AG09319 (cell line): ENCODE measurements around the gene CARMIL1.

Source experiments
- DNase-seq: peaks from one replicate; pipeline ENCODE4 v3.0.0-alpha.2; 2010; ENCODE audit warnings: low read depth; ENCODE audit errors: extremely low read depth
- TF ChIP-seq, protein P1 (sequence below): IDR thresholded peaks from 2 replicates; pipeline ENCODE4 v1.5.1; 2011; ENCODE audit warnings: low read depth, mild to moderate bottlenecking, inconsistent platforms, low read length, moderate library complexity

Gene CARMIL1

GRCh38 chr6:25555188-25555587 lies 276.0 kb downstream of the CARMIL1 start:
- DNase-seq, result no peak
- TF ChIP-seq, protein P1, sequence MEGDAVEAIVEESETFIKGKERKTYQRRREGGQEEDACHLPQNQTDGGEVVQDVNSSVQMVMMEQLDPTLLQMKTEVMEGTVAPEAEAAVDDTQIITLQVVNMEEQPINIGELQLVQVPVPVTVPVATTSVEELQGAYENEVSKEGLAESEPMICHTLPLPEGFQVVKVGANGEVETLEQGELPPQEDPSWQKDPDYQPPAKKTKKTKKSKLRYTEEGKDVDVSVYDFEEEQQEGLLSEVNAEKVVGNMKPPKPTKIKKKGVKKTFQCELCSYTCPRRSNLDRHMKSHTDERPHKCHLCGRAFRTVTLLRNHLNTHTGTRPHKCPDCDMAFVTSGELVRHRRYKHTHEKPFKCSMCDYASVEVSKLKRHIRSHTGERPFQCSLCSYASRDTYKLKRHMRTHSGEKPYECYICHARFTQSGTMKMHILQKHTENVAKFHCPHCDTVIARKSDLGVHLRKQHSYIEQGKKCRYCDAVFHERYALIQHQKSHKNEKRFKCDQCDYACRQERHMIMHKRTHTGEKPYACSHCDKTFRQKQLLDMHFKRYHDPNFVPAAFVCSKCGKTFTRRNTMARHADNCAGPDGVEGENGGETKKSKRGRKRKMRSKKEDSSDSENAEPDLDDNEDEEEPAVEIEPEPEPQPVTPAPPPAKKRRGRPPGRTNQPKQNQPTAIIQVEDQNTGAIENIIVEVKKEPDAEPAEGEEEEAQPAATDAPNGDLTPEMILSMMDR, result no peak

DNA sequence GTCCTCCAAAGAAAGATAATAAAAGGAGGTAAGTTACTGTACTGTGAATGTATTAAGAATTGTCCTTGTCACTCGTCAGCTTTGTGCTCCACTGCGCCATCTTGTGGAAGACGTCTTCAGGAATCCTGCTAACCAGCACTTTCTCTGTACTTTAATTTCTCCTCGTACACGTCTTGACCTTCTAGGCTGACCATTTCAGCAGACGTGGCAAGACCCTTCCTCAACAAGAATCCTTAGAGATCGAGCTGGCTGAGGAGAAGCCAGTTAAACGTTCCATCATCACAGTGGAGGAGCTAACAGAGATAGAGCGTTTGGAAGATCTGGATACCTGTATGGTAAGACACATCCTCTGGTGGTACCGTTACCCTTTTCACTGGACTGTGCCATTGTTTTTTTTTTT lies 277.3 kb downstream of the CARMIL1 start:
- DNase-seq, result peak; percentile 44
- TF ChIP-seq, protein P1, result peak; percentile 87

DNA sequence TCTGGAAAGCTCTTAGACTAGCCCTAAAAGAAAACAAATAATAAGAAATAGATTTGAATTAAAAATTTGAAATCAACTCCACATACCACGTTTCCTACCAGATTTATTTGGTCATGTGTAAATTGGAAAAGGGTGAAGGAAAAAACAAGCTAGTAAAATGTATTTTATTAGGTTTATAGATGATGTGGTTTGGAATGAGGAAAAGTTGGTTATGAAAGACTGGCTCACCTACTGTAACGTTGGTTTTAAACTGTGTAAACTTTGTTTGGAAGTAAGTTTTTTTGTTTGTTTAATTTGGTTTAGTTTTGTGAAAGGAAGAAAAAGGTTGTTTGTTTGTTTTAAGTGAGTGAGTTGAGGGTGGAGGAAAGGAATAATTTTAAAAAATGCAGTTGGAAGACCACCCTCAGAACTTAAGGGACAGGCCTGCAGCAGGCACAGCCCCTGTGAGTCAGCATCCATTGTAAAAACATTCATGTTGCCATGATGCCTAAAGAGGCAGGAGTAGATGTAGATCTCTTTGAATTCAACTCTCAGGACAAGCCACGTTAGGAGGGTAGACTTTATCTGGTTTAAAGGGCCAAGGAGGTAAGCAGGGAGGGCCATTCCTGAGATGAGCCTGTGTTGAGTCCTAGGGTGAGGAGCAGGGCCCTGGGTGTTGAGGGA lies 279.1 kb downstream of the CARMIL1 start:
- TF ChIP-seq, protein P1, result no peak

GRCh38 chr6:25560865-25561264 lies 281.7 kb downstream of the CARMIL1 start:
- TF ChIP-seq, protein P1, result no peak
- DNase-seq, result no peak

More for the DNA sequence above, 279.1 kb downstream of the CARMIL1 start:
- DNase-seq, result no peak

DNA sequence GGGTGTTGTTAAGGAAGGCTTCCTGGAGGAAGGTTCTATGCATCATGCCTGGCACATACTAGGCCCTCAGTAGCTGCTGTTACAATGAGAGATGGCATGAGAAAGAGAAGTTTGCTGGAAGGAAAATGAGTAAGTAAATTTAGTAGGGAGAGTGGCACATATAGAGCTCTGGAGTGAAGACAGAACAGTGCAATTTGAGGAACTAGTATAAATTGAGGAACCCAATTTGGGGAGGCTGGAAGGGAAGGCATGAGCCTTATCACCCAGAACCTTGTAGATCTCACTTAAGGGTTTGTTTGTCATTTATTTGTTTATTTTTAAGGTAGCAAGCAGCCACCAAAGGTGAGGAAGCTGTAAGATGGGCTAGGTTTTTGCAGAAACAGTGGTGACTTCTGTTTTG lies 285.8 kb downstream of the CARMIL1 start:
- no peak for DNase-seq
- TF ChIP-seq, protein P1, result no peak

DNA sequence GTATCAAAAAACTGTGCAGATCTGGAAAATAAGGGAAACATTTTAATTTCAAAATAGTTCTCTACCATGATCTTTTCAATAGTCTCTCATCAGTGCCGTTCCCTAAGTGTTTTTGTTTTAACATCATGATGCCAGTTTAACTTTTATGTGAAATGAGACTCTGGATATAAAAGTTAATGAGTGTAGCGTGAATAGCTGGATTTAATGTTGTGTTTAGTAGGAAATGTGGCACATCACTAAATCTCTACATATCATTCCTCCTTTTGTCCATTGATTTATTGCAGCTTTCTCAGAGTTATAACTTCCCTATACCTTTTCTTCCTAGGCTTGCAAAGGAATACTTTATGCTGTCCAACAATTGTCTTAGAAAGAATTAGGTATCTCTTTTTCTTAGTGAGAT lies 291.4 kb downstream of the CARMIL1 start:
- no peak for DNase-seq
- TF ChIP-seq, protein P1, result no peak

- no peak for DNase-seq
- TF ChIP-seq, protein P1, result no peak
These were observed 297.7 kb downstream of the CARMIL1 start for GRCh38 chr6:25576919-25577318.
